Activated T-cell treated with anti-CD3 and anti-CD28 coated beads, Interleukin-2, amount 50 U/mL, for 24 hours (primary cell): Measurements from ENCODE around the gene OVCH2.

ENCODE experiments used
- DNase-seq: peaks from one replicate; pipeline ENCODE4 v3.0.0-alpha.2; 2020
- H3K27ac Mint-ChIP-seq: 2 replicates; pipeline ENCODE4 v1.8.0; 2020; ENCODE audit warnings: mild to moderate bottlenecking, mixed read lengths
- H3K27me3 Mint-ChIP-seq: 2 replicates; pipeline ENCODE4 v1.8.0; 2020; ENCODE audit warnings: mixed read lengths
- H3K36me3 Mint-ChIP-seq: 2 replicates; pipeline ENCODE4 v1.8.0; 2020; ENCODE audit warnings: low read depth, mixed read lengths
- H3K4me1 Mint-ChIP-seq: 2 replicates; pipeline ENCODE4 v1.8.0; 2020; ENCODE audit warnings: low read depth, mixed read lengths
- H3K4me3 Mint-ChIP-seq: 2 replicates; pipeline ENCODE4 v1.8.0; 2020; ENCODE audit warnings: mild to moderate bottlenecking, moderate library complexity, mixed read lengths
- H3K9me3 Mint-ChIP-seq: 2 replicates; pipeline ENCODE4 v1.8.0; 2020; ENCODE audit warnings: mixed read lengths

The OVCH2 gene

GRCh38 chr11:7677796-7678201 lies 28.5 kb downstream of the OVCH2 start:
- Mint-ChIP-seq H3K4me1 (peaks cover 11% of the 10 kb centered on the region), H3K27ac (no peak overlapping the region), H3K9me3 (no peaks in the 10 kb centered on the region), H3K4me3 (no peak overlapping the region), H3K27me3 (peaks cover 78% of the 10 kb centered on the region), H3K36me3 (no peaks in the 10 kb centered on the region)
- DNase-seq, result no peak

GRCh38 chr11:7677071-7677470 lies 29.2 kb downstream of the OVCH2 start:
- Mint-ChIP-seq H3K9me3 (no peaks in the 10 kb centered on the region), H3K4me3 (no peak overlapping the region), H3K36me3 (no peaks in the 10 kb centered on the region), H3K27me3 (peaks cover 85% of the 10 kb centered on the region), H3K27ac (no peak overlapping the region), H3K4me1 (peaks cover 17% of the 10 kb centered on the region)
- DNase-seq, result no peak

- DNase-seq, result no peak
- H3K27ac Mint-ChIP-seq, result no peak overlapping the region
- H3K9me3 Mint-ChIP-seq, result no peaks in the 10 kb centered on the region
- peaks cover 24% of the 10 kb centered on the region for H3K4me1 Mint-ChIP-seq
- no peaks in the 10 kb centered on the region for H3K36me3 Mint-ChIP-seq
- H3K27me3 Mint-ChIP-seq, result peaks cover 91% of the 10 kb centered on the region
- H3K4me3 Mint-ChIP-seq, result no peak overlapping the region
These were observed 30.6 kb downstream of the OVCH2 start for GRCh38 chr11:7675631-7676030.

GRCh38 chr11:7673724-7674434 lies 32.4 kb downstream of the OVCH2 start:
- no peak for DNase-seq
- H3K27me3 Mint-ChIP-seq, result peaks cover 86% of the 10 kb centered on the region
- no peaks in the 10 kb centered on the region for H3K9me3 Mint-ChIP-seq
- no peaks in the 10 kb centered on the region for H3K36me3 Mint-ChIP-seq
- H3K4me1 Mint-ChIP-seq, result peaks cover 25% of the 10 kb centered on the region
- no peak overlapping the region for H3K27ac Mint-ChIP-seq
- peak overlapping the region; percentile 60 for H3K4me3 Mint-ChIP-seq

- Mint-ChIP-seq H3K36me3 (no peaks in the 10 kb centered on the region), H3K27ac (no peak within 1 kb of the TSS), H3K9me3 (no peaks in the 10 kb centered on the region), H3K4me3 (peak within 1 kb of the TSS; percentile 60), H3K4me1 (peaks cover 25% of the 10 kb centered on the region), H3K27me3 (peaks cover 80% of the 10 kb centered on the region)
- no peak for DNase-seq
These were observed 33.1 kb downstream of the OVCH2 start, which contains the start of gene CYB5R2 for GRCh38 chr11:7672960-7673723. Gene CYB5R2 (minus strand): TSS chr11:7673500. CDS start chr11:7672825, 675 bp downstream.

GRCh38 chr11:7672276-7672959 lies 33.9 kb downstream of the OVCH2 start:
- DNase-seq, result no peak
- Mint-ChIP-seq H3K36me3 (no peaks in the 10 kb centered on the region), H3K4me3 (peak overlapping the region; percentile 20), H3K27me3 (peaks cover 73% of the 10 kb centered on the region), H3K4me1 (peaks cover 23% of the 10 kb centered on the region), H3K9me3 (no peaks in the 10 kb centered on the region), H3K27ac (no peak overlapping the region)

GRCh38 chr11:7671347-7672215 lies 34.7 kb downstream of the OVCH2 start:
- Mint-ChIP-seq H3K27me3 (peaks cover 64% of the 10 kb centered on the region), H3K9me3 (no peaks in the 10 kb centered on the region), H3K27ac (no peak overlapping the region), H3K36me3 (no peaks in the 10 kb centered on the region), H3K4me3 (no peak overlapping the region), H3K4me1 (peaks cover 22% of the 10 kb centered on the region)
- DNase-seq, result no peak

- Mint-ChIP-seq H3K36me3 (no peaks in the 10 kb centered on the region), H3K27me3 (peaks cover 57% of the 10 kb centered on the region), H3K4me1 (peaks cover 22% of the 10 kb centered on the region), H3K27ac (no peak overlapping the region), H3K9me3 (no peaks in the 10 kb centered on the region), H3K4me3 (no peak overlapping the region)
- DNase-seq, result no peak
These were observed 35.6 kb downstream of the OVCH2 start for GRCh38 chr11:7670641-7671040.

GRCh38 chr11:7668911-7669310 lies 37.4 kb downstream of the OVCH2 start:
- Mint-ChIP-seq H3K27ac (no peak overlapping the region), H3K36me3 (peaks cover 1% of the 10 kb centered on the region), H3K4me1 (peaks cover 15% of the 10 kb centered on the region), H3K27me3 (peaks cover 40% of the 10 kb centered on the region), H3K9me3 (no peaks in the 10 kb centered on the region), H3K4me3 (no peak overlapping the region)
- no peak for DNase-seq

GRCh38 chr11:7668464-7668863 lies 37.8 kb downstream of the OVCH2 start:
- no peak overlapping the region for H3K4me3 Mint-ChIP-seq
- H3K36me3 Mint-ChIP-seq, result peaks cover 2% of the 10 kb centered on the region
- H3K4me1 Mint-ChIP-seq, result peaks cover 15% of the 10 kb centered on the region
- peaks cover 38% of the 10 kb centered on the region for H3K27me3 Mint-ChIP-seq
- H3K27ac Mint-ChIP-seq, result no peak overlapping the region
- no peaks in the 10 kb centered on the region for H3K9me3 Mint-ChIP-seq
- no peak for DNase-seq

- H3K9me3 Mint-ChIP-seq, result no peaks in the 10 kb centered on the region
- peaks cover 12% of the 10 kb centered on the region for H3K4me1 Mint-ChIP-seq
- H3K4me3 Mint-ChIP-seq, result no peak overlapping the region
- H3K27me3 Mint-ChIP-seq, result peaks cover 28% of the 10 kb centered on the region
- no peak overlapping the region for H3K27ac Mint-ChIP-seq
- no peak for DNase-seq
- H3K36me3 Mint-ChIP-seq, result peaks cover 2% of the 10 kb centered on the region
These were observed 38.8 kb downstream of the OVCH2 start for GRCh38 chr11:7667460-7667859.

- Mint-ChIP-seq H3K27me3 (peaks cover 17% of the 10 kb centered on the region), H3K4me1 (peaks cover 4% of the 10 kb centered on the region), H3K36me3 (peaks cover 2% of the 10 kb centered on the region), H3K9me3 (no peaks in the 10 kb centered on the region), H3K4me3 (no peak overlapping the region), H3K27ac (no peak overlapping the region)
- no peak for DNase-seq
These were observed 39.9 kb downstream of the OVCH2 start for GRCh38 chr11:7666292-7666866.

GRCh38 chr11:7665473-7666291 lies 40.6 kb downstream of the OVCH2 start:
- peaks cover 13% of the 10 kb centered on the region for H3K27me3 Mint-ChIP-seq
- H3K36me3 Mint-ChIP-seq, result peaks cover 2% of the 10 kb centered on the region
- H3K4me3 Mint-ChIP-seq, result no peak overlapping the region
- no peak overlapping the region for H3K27ac Mint-ChIP-seq
- no peaks in the 10 kb centered on the region for H3K9me3 Mint-ChIP-seq
- H3K4me1 Mint-ChIP-seq, result peaks cover 2% of the 10 kb centered on the region
- peak; percentile 74 for DNase-seq
